ENCODE data around the gene PCLO.

- TF ChIP-seq, protein P1, sequence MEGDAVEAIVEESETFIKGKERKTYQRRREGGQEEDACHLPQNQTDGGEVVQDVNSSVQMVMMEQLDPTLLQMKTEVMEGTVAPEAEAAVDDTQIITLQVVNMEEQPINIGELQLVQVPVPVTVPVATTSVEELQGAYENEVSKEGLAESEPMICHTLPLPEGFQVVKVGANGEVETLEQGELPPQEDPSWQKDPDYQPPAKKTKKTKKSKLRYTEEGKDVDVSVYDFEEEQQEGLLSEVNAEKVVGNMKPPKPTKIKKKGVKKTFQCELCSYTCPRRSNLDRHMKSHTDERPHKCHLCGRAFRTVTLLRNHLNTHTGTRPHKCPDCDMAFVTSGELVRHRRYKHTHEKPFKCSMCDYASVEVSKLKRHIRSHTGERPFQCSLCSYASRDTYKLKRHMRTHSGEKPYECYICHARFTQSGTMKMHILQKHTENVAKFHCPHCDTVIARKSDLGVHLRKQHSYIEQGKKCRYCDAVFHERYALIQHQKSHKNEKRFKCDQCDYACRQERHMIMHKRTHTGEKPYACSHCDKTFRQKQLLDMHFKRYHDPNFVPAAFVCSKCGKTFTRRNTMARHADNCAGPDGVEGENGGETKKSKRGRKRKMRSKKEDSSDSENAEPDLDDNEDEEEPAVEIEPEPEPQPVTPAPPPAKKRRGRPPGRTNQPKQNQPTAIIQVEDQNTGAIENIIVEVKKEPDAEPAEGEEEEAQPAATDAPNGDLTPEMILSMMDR (IDR thresholded peaks at IDR 0.05), result no peak
- TF ChIP-seq POLR2A (IDR thresholded peaks at IDR 0.05), result no peak
These were observed 320.9 kb downstream of the PCLO start for GRCh38 chr7:82841828-82842227.
